Motor neuron (in vitro differentiated cells): ENCODE results near the gene SBK1. TPM values are rescaled to one million over a fixed set of nuclear protein-coding genes. Genes with fewer than 3 reads are reported as not detected.
A peak's percentile ranks its signal among the peaks of the same experiment; 100 is the strongest.

Experiments
- ATAC-seq, 8 experiments: fragments of 200-7000 bp; cut with Tn5 transposase; replicated peaks in 6 of 8; 2 replicates each; pipeline ENCODE4 v1.8.0; 2021; ENCODE audit warnings: mild to moderate bottlenecking in 8 of 8, moderate library complexity in 8 of 8
- H3K27ac ChIP-seq, 2 donors: fragments of 250-450 bp; sonication (Bioruptor Pico); 2 replicates each; pipeline ENCODE4 v1.9.0; 2021; ENCODE audit warnings: antibody characterized with exemption in 2 of 2, mild to moderate bottlenecking in 2 of 2, moderate library complexity in 1 of 2
- H3K4me1 ChIP-seq, 2 donors: fragments of 250-450 bp; sonication (Bioruptor Pico); replicated peaks in 1 of 2; 2 replicates each; pipeline ENCODE4 v1.6.1; 2021; ENCODE audit warnings: antibody characterized with exemption in 2 of 2, mild to moderate bottlenecking in 2 of 2, moderate library complexity in 1 of 2
- H3K4me3 ChIP-seq, 5 donors: fragments of 250-450 bp; sonication (Bioruptor Pico); 2 replicates each; pipeline ENCODE4 v1.9.0; 2021; ENCODE audit warnings: antibody characterized with exemption in 5 of 5, mild to moderate bottlenecking in 5 of 5, moderate library complexity in 4 of 5
- WGBS, 10 experiments: fragments of 450-650 bp; shearing (Covaris generic); methylation state at CpG; one replicate each; pipeline ENCODE4 v1.0.0; 2022; 5-methylcytosine and 5-hydroxymethylcytosine counted together
- in situ Hi-C, 9 experiments: fragments of 400-800 bp; cut with MboI; loops; one replicate each; pipeline ENCODE4 v1.15.0; 2021; ENCODE audit warnings: low sequenced_read_pairs in 9 of 9, low pct_unique_long_range_greater_than_20kb in 2 of 9; ENCODE audit not compliant: unreplicated experiment in 9 of 9
- total RNA-seq, 8 experiments: library from RNA; unstranded; fragments of 300-600 nt; gene quantifications; 2 replicates each; pipeline versions ENCODE4 v1.2.3 to v1.2.4, GENCODE V29; 2022

The SBK1 gene
- total RNA-seq, 8 experiments from 2014 or later: 0.20 to 39.7 (median 19.3) TPM

DNA sequence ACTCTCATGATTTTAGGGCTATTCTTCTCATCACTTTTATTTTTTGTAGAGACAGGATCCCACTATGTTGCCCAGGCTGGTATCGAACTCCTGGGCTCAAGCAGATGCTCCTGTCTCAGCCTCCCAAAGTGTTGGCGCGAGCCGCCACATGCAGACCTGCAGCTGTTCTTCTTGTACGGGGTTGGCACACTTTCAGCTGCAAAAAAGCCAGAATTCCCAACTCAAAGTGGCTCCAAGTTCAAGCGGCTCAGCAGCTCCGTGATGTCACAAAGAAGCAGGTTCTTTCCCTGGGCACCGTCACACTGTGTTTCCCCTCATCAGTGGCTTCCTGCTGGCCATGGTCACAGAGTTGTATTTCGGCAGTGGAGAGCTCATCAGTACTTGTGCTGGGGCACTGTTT lies 6.7 kb upstream of the SBK1 start:
- in situ Hi-C loops: loop anchor here in 1 of 9 experiments (25.0 kb wide), 1 partner anchor 677 kb away; the partner anchor contains the start of genes NFATC2IP and SPNS1
- no peak overlapping the region for H3K27ac ChIP-seq
- no peak for ATAC-seq
- H3K4me3 ChIP-seq: no peak overlapping the region
- 20 to 90% (median 73%) methylated on average over 1 to 5 of the region's 9 CpGs; no CpG with 5 or more reads in 2 of the 10 experiments for WGBS, 10 experiments
- H3K4me1 ChIP-seq: peaks cover 0 to 4% of the 10 kb centered on the region in 2 donors

DNA sequence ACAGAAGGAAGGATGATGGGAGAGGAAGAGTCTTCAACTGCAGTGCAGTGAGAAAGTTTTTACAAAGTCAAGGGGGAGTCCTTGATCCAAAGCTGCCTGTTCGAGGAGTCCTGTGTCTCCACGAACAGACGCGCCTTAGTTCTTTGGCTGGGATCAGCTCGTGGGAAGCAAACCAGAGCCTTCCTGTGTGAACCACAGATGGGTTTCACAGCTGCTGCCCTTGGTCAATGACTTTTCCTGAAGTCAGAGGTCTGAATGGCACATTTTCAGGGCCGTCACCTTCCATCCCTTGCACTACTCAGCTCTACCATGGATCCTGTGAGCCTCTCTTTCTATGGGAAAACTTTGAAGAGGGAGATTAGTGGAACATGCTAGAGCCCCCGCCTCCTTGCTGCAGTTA lies 4.2 kb upstream of the SBK1 start:
- WGBS, 10 experiments: 20 to 91% (median 82%) methylated on average over 1 to 6 of the region's 7 CpGs; no CpG with 5 or more reads in 4 of the 10 experiments
- in situ Hi-C loops: loop anchor here in 1 of 9 experiments (25.0 kb wide), 1 partner anchor 674 kb away; the partner anchor contains the start of genes NFATC2IP and SPNS1
- no peak for ATAC-seq
- peaks cover 4 to 8% of the 10 kb centered on the region in 2 donors for H3K4me1 ChIP-seq
- no peak overlapping the region for H3K27ac ChIP-seq
- H3K4me3 ChIP-seq: no peak overlapping the region

DNA sequence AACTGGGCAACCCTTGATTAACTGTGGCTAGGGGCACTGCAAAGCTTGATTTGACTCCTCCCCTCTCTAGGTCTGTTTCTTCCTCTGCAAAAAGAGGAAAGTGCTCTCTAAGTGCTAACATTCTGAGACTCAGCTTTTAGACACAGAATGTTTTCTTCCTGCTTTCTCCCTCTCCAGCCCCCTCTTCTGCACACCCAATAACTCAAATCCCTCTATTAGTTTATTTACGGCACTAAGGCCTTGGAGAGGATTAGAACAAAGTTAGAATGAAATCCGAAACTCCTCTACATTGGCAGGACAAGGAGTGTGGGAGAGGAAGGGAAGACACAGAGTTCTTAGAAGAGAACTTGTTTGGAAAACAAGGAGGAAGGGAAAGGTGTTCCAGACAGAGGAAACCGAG lies 3.3 kb upstream of the SBK1 start:
- no peak for ATAC-seq
- 0 to 100% (median 73%) methylated on average over 1 to 3 of the region's 3 CpGs; no CpG with 5 or more reads in 2 of the 10 experiments for WGBS, 10 experiments
- in situ Hi-C loops: loop anchor here in 1 of 9 experiments (25.0 kb wide), 1 partner anchor 673 kb away; the partner anchor contains the start of genes NFATC2IP and SPNS1
- Histone ChIP-seq H3K27ac (no peak overlapping the region), H3K4me1 (peaks cover 5 to 8% of the 10 kb centered on the region in 2 donors), H3K4me3 (no peak overlapping the region)

DNA sequence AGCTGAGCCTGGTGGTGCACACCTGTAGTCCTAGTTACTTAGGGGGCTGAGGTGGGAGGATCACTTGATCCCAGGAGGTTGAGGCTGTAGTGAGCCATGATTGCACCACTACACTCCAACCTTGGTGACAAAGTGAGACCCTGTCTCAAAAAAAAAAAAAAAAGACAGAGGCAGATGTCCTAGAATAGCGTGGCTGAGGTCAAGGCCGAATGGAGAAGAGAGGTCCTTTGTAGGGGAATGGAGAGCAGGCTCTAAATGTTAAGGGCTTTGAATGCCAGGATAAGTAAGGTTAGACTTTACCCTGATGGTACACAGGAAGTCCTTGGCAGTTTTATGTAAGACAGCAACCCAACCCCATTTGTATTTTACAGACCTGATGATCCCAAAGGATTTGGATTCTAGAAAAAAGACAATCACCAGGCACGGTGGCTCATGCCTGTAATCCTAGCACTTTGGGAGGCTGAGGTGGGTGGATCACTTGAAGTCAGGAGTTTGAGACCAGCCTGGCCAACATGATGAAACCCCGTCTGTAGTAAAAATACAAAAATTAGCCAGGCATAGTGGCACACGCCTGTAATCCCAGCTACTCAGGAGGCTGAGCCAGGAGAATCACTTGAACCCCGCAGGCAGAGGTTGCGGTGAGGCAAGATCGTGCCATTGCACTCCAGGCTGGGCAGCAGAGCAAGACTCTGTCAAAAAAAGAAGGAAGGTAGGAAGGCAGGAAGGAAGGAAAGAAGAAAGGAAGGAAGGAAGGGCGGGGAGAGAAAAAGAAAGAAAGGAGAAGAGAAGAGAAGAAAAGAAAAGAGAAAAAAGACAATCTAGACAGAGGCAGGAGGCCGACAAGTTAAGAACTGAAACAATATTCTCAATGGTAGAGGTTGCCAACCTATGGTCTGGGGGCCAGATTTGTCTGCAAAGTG lies 2.1 kb upstream of the SBK1 start:
- H3K4me3 ChIP-seq: peak overlapping the region in 3 of 5 donors; percentile 84 to 96 (median 91)
- H3K4me1 ChIP-seq: peaks cover 15 to 17% of the 10 kb centered on the region in 2 donors
- in situ Hi-C loops: loop anchor here in 1 of 9 experiments (25.0 kb wide), 1 partner anchor 672 kb away; the partner anchor contains the start of genes NFATC2IP and SPNS1
- no peak overlapping the region for H3K27ac ChIP-seq
- 42 to 97% (median 88%) methylated on average over 3 to 10 of the region's 10 CpGs for WGBS, 10 experiments
- no peak for ATAC-seq

- in situ Hi-C loops: loop anchor here in 1 of 9 experiments (25.0 kb wide), 1 partner anchor 671 kb away; the partner anchor contains the start of genes NFATC2IP and SPNS1
- WGBS, 10 experiments: 13 to 90% (median 47%) methylated on average over 2 to 10 of the region's 11 CpGs
- ATAC-seq: no peak
- peak overlapping the region in 1 of 2 donors; percentile 86 for H3K27ac ChIP-seq
- peak overlapping the region; percentile 84 to 96 (median 93) for H3K4me3 ChIP-seq
- H3K4me1 ChIP-seq: peaks cover 15 to 21% of the 10 kb centered on the region in 2 donors
These were observed 1.5 kb upstream of the SBK1 start for GRCh38 chr16:28290859-28291254.

DNA sequence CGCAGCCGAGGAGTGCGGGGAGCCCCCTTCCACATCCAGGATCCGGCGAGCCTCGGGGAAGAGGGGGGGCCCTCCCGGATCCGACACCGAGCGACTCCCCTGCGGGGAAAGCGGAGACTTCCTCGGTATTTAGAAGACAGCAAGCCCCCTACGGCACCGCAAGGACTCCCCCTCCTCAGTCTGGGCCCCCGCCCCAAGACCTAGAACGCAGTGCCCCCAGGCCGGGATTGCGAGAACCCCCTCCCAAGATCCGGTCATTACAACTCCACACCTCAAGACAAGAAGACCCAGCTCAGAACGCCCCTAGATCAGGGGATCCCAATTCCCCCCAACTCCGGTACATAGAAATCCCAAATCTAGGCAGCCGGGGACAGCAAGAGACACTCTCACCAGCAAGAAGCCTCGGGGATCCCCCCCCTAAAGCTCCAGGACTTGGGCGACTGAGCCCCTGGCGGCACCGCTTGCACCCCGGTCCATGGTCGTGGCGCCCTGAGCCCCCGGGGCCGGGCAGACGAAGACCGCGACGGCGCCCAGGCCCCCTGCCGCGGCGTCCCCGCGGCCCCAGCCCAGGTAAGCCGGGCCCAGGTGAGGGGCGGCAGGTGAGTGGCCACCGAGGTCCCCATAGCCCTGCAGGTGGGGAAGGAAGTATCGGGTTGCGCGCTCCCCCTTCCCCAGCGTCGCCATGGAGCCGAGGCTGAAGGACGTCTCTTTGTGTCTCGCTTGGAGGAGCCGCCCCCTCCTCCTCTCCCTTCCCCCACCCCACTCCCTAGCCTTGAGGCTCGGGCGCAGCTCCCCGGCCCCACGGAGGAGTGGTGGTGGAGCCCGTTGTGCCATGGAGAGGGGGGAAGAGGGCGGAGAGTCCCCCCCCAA lies 641 bp downstream of the SBK1 start:
- in situ Hi-C loops: loop anchor here in 1 of 9 experiments (25.0 kb wide), 1 partner anchor 669 kb away; the partner anchor contains the start of genes NFATC2IP and SPNS1
- peak in 5 of 8 experiments; percentile 36 to 42 (median 38) for ATAC-seq
- H3K4me1 ChIP-seq: peaks cover 15 to 21% of the 10 kb centered on the region in 2 donors
- 0% methylated on average over 3 to 9 of the region's 60 CpGs; no CpG with 5 or more reads in 8 of the 10 experiments for WGBS, 10 experiments
- peak overlapping the region; percentile 84 to 96 (median 93) for H3K4me3 ChIP-seq
- peak overlapping the region; percentile 82 to 94 for H3K27ac ChIP-seq

DNA sequence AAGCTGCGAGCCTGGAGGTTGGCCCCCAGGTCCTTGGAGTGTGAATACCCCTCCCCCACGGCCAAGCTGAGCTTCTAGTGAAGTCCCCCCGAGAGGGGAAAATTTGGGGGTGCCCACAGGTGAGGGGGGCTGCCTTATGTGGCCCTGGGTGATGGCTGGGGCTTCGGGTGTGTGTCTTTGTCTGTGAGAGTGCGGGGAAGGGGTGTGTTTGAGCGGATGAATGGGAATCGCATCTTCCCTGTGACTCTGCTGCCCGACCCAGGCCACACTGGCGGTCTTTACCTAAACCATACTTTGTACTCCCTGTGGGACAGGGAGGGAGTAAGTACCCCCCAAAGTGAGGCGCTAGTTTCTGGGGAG lies 1.3 kb downstream of the SBK1 start:
- peak overlapping the region; percentile 84 to 96 (median 93) for H3K4me3 ChIP-seq
- no peak for ATAC-seq
- peaks cover 15 to 27% of the 10 kb centered on the region in 2 donors for H3K4me1 ChIP-seq
- 0 to 14% (median 6%) methylated on average over 1 to 6 of the region's 10 CpGs; no CpG with 5 or more reads in 7 of the 10 experiments for WGBS, 10 experiments
- in situ Hi-C loops: loop anchor here in 1 of 9 experiments (25.0 kb wide), 1 partner anchor 669 kb away; the partner anchor contains the start of genes NFATC2IP and SPNS1
- peak overlapping the region; percentile 82 to 94 for H3K27ac ChIP-seq

- ATAC-seq: no peak
- H3K4me3 ChIP-seq: peak overlapping the region; percentile 84 to 96 (median 93)
- WGBS, 10 experiments: 24 to 93% (median 33%) methylated on average over 2 to 3 of the region's 6 CpGs; no CpG with 5 or more reads in 7 of the 10 experiments
- in situ Hi-C loops: loop anchor here in 1 of 9 experiments (25.0 kb wide), 1 partner anchor 668 kb away; the partner anchor contains the start of genes NFATC2IP and SPNS1
- no peak overlapping the region for H3K27ac ChIP-seq
- peaks cover 15 to 28% of the 10 kb centered on the region in 2 donors for H3K4me1 ChIP-seq
These were observed 1.9 kb downstream of the SBK1 start for GRCh38 chr16:28294201-28294600.

DNA sequence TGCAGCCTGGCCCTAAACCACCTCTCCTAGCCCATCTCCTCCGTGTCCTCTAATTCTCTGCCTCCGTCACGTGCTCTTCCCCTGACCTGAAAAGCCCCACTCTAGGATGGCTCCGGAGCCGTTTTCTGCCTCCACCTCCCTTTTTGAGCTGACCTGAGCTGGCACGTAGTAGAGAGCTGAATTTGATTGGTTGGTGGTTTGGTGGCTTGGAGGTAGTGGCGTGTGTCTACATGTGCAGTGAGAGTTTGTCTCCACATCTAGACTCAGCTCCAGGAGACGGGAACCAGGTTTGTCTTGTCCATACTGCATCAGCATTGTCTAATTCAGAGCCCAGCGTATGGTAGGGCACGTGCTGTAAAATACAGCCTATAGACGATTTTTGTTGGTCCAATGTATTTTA lies 3.0 kb downstream of the SBK1 start:
- Histone ChIP-seq H3K4me1 (peaks cover 15 to 28% of the 10 kb centered on the region in 2 donors), H3K4me3 (peak overlapping the region in 4 of 5 donors; percentile 6 to 96 (median 92)), H3K27ac (no peak overlapping the region)
- 0 to 92% (median 80%) methylated on average over 1 to 8 of the region's 11 CpGs; no CpG with 5 or more reads in 3 of the 10 experiments for WGBS, 10 experiments
- no peak for ATAC-seq
- in situ Hi-C loops: loop anchor here in 1 of 9 experiments (25.0 kb wide), 1 partner anchor 667 kb away; the partner anchor contains the start of genes NFATC2IP and SPNS1

DNA sequence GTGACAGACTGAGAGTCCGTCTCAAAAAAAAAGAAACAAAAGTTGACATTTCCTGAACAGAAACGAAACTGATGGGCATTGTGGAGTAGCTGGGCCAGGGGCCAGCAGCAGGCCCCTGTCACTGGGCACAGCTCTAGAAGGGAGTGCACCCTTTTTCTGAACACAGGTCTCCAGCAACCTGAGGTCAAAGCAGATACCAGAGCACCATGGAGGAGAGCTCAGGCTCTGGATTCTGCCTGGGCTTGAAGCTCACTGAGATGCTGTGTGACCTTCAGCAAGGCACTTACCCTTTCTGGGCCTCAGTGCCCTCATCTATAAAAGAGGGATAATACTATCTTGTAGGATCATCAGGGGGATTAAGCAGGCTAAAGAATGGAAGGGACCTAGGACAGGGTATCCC lies 5.0 kb downstream of the SBK1 start:
- in situ Hi-C loops: loop anchor here in 1 of 9 experiments (25.0 kb wide), 1 partner anchor 665 kb away; the partner anchor contains the start of genes NFATC2IP and SPNS1
- no peak overlapping the region for H3K27ac ChIP-seq
- peaks cover 8 to 24% of the 10 kb centered on the region in 2 donors for H3K4me1 ChIP-seq

DNA sequence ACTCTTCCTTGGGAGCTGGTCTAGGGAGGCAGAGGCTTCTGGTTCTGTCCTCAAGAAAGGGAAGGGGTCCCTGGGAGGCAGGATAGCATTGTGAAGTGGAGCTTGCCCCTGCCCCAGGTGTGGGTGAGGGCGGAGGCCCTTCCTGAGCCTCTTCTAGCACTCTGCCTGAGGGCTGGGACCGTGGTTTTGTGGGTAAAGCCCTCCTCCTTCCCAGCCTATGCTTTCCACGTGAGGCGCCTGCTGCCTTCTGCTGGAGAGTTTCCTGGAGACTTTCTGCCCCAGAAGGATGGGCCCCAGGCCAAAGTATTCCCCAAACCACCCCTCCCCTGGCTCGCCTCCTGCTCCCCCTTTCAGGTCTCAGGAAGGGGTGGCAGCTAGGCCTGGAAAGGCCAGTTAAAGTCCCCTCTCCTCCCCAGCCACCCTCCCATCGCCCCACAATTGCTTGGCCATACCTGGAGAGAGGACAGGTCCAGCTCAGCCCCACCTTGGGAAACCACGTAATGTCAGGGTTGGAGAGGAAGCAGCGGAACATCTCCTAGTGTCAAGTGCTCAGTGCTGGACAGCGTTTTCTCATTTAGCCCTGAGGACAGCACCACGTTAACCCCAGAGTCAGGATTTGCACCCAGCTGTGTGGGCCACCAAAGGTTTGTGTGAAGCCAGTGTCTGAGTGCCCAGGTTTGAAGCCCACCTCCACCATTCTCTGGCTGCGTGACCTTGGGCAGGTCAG lies 5.6 kb downstream of the SBK1 start:
- in situ Hi-C loops: loop anchor here in 1 of 9 experiments (25.0 kb wide), 1 partner anchor 664 kb away; the partner anchor contains the start of genes NFATC2IP and SPNS1
- 50 to 75% (median 50%) methylated on average over 1 to 2 of the region's 11 CpGs; no CpG with 5 or more reads in 7 of the 10 experiments for WGBS, 10 experiments
- peak in 1 of 8 experiments; percentile 29 for ATAC-seq
- Histone ChIP-seq H3K4me1 (peaks cover 8 to 24% of the 10 kb centered on the region in 2 donors), H3K27ac (no peak overlapping the region), H3K4me3 (no peak overlapping the region)

More for the DNA sequence above, 5.0 kb downstream of the SBK1 start:
- H3K4me3 ChIP-seq: no peak overlapping the region
- 20 to 94% (median 71%) methylated on average over 1 to 2 of the region's 2 CpGs; no CpG with 5 or more reads in 6 of the 10 experiments for WGBS, 10 experiments
- ATAC-seq: no peak
